NB4 (cell line): ENCODE results near the gene OPALIN.

Experiments
- DNase-seq: peaks from one replicate; pipeline ENCODE4 v3.0.0; 2010; ENCODE audit warnings: low read depth
- H3K4me3 ChIP-seq: one replicate; pipeline ENCODE4 v1.5.1; 2011; ENCODE audit warnings: mild to moderate bottlenecking, low read depth, low read length, moderate library complexity
- MYC ChIP-seq: IDR thresholded peaks from 2 replicates; pipeline ENCODE4 v1.6.1; 2011; ENCODE audit warnings: low read depth, low read length
- POLR2A ChIP-seq: IDR thresholded peaks from 2 replicates; pipeline ENCODE4 v1.6.1; 2011; ENCODE audit warnings: mild to moderate bottlenecking; ENCODE audit not compliant: insufficient read length; ENCODE audit errors: extremely low read depth
- TF ChIP-seq, protein P1 (sequence below): IDR thresholded peaks from one replicate; pipeline ENCODE4 v1.5.1; 2012; ENCODE audit warnings: low read depth, low read length
- TF ChIP-seq, protein P2 (sequence below): IDR thresholded peaks from 2 replicates; pipeline ENCODE4 v1.6.1; 2011; ENCODE audit warnings: low read depth, low read length

Gene OPALIN

DNA sequence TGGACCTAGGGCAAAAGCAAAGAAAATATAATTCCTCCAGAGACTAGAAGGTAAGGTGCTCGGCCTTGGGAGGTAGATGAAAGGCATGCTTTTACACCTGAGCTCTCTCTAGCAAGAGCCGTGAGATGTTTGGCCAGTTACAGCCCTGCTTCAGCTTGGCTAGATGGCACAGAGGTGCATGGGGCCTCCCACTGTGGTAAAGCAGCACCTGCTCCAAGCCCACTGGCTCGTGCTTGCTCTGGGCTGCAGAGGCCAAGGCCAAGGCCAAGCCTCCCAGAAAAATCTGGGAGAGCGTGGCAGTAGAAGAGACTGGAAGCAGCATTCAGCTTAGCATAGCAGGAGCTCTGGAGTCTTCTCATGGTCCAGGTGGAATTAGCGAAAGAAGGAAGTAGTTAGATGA is 31.0 kb upstream of the OPALIN start:
- DNase-seq: no peak
- no peak for TF ChIP-seq POLR2A
- H3K4me3 ChIP-seq: no peak overlapping the region

DNA sequence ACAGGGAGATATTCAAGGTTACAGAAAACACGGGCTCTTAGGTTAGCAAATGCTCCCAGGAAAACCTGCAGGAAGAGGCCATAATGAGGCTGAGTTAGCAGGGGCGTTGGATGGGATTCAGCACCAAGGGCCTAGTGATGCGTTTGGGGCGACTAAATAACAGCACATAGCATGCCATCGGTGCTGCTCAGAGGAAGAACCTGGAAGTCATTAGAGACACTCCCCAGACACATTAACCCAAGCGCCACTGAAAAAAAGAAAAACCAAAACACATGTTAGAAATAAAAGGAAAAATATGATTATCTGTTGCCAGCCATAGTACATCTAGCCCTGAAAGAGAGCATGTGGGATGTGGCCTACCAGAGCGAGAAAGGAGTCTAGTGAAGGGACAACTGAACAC is 28.8 kb upstream of the OPALIN start:
- no peak overlapping the region for H3K4me3 ChIP-seq
- DNase-seq: no peak
- TF ChIP-seq POLR2A: no peak

DNA sequence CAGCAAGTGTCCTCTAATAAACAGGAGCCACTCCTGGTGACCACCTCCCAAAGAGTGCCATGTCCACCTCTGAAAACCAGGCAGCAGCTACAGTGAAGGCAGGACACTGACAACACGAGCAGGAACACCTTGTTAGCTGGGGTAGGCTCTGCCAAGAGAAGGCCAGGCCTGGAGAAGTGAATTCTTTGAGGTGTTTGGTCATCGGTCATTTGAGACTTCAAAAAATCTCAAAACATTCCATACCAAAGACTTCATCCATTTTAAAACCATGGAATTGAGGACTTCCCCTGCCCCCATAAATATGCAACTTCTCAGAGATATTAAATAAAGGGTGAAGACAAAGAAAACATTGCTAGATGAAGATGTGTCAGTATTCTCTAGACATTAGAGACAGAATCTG is 28.4 kb upstream of the OPALIN start:
- no peak for TF ChIP-seq MYC
- no peak for TF ChIP-seq POLR2A
- TF ChIP-seq, protein P1, sequence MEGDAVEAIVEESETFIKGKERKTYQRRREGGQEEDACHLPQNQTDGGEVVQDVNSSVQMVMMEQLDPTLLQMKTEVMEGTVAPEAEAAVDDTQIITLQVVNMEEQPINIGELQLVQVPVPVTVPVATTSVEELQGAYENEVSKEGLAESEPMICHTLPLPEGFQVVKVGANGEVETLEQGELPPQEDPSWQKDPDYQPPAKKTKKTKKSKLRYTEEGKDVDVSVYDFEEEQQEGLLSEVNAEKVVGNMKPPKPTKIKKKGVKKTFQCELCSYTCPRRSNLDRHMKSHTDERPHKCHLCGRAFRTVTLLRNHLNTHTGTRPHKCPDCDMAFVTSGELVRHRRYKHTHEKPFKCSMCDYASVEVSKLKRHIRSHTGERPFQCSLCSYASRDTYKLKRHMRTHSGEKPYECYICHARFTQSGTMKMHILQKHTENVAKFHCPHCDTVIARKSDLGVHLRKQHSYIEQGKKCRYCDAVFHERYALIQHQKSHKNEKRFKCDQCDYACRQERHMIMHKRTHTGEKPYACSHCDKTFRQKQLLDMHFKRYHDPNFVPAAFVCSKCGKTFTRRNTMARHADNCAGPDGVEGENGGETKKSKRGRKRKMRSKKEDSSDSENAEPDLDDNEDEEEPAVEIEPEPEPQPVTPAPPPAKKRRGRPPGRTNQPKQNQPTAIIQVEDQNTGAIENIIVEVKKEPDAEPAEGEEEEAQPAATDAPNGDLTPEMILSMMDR: no peak
- TF ChIP-seq, protein P2, sequence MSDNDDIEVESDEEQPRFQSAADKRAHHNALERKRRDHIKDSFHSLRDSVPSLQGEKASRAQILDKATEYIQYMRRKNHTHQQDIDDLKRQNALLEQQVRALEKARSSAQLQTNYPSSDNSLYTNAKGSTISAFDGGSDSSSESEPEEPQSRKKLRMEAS: no peak
- no peak for DNase-seq

DNA sequence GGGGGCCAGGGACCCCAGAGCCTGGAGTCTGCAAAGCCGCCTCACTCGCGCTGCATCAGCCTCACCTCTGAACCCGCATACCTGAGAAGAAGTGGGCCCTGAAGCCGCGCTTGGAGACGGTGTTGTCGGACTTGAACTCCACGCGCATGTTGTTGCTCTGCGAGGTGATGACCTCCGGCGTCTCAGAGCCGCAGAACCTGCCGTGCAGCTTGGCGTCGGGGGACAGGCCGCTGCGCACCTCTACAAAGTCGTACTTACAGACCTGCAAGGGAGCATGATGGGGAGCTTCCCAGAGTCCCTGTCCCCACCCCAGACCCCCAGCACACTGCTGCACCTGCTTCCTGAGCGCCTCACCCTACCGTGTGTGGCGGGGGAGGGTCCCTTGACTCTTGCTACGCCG is 25.7 kb upstream of the OPALIN start:
- DNase-seq: no peak
- no peak overlapping the region for H3K4me3 ChIP-seq
- TF ChIP-seq, protein P1: no peak
- no peak for TF ChIP-seq POLR2A
- TF ChIP-seq MYC: no peak
- TF ChIP-seq, protein P2: no peak

More for the DNA sequence above, 28.4 kb upstream of the OPALIN start:
- H3K4me3 ChIP-seq: no peak overlapping the region

DNA sequence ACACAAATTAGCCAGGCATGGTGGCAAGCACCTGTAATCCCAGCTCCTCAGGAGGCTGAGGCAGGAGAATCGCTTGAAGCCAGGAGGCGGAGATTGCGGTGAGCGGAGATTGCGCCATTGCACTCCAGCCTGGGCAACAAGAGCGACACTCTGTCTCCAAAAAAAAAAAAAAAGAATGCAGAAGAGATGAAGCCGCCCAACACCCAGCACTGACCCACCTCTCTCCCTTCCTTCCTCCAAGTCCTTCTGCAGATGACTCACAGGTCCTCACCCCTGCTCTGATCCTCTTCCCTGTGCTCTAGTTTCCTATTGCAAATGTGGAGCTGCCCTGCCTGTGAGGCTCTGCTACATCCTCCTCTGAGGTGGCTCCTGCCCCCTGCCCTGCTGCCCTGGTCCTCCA is 22.0 kb upstream of the OPALIN start:
- peak; percentile 97 for DNase-seq
- H3K4me3 ChIP-seq: no peak overlapping the region
- TF ChIP-seq MYC (no peak), POLR2A (no peak)
- TF ChIP-seq, protein P2: 0 out of 2 replicates have a peak, but pooled peaks have one; percentile 7

DNA sequence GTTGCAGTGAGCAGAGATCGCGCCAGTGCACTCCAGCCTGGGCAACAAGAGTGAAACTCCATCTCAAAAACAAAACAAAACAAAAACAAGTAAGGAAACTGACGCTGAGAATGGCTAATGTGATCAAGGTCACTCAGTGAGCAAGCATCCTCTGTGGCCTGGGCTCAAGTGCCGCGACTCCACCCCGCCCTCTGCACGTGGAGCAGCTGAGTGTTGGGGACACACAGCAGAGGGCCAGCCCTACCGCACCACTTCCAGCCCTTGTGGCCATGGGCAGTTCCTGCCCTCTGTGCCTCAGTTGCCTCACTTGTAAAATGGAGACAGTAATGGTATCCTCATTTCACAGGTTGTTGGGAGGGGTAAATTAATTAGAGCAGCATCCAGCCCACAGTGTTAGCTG is 21.0 kb upstream of the OPALIN start:
- DNase-seq: no peak
- no peak overlapping the region for H3K4me3 ChIP-seq
- TF ChIP-seq POLR2A (no peak), MYC (no peak)
- TF ChIP-seq, protein P2: no peak
- TF ChIP-seq, protein P1: no peak

DNA sequence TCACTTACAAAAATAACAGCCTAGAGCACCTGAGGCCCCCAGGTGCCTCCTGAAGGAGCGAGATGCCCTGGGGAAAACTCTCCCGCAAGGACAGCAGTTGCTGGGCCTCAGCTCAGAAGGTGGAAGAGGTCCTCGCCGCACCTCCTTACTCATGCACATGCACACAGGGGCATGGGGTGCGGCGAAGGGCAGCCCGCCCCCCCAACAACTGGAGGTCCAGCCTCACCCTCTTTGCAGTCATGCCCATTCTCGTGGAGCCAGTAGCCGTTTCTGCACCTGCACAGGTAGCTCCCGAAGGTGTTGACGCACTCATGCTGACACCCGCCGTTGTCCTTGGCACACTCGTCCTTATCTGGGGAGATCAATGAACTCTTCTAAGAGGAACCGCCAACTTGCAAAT is 19.9 kb upstream of the OPALIN start:
- no peak for TF ChIP-seq POLR2A
- TF ChIP-seq, protein P1: no peak
- TF ChIP-seq MYC: no peak
- TF ChIP-seq, protein P2: no peak
- no peak for DNase-seq
- no peak overlapping the region for H3K4me3 ChIP-seq
